GF-D8 (cell line): ENCODE measurements around the gene FOXN3.

Source experiments
- DNase-seq: peaks from one replicate; lab custom pipeline; 2025; lab: John Stamatoyannopoulos, UW

Gene FOXN3

GRCh38 chr14:89408907-89409700 is 7.9 kb downstream of the FOXN3 start:
- DNase-seq, result no peak

- no peak for DNase-seq
Observed at GRCh38 chr14:89407856-89408255, 9.2 kb downstream of the FOXN3 start.

GRCh38 chr14:89406941-89407340 is 10.1 kb downstream of the FOXN3 start:
- DNase-seq, result no peak

GRCh38 chr14:89406361-89406760 is 10.7 kb downstream of the FOXN3 start:
- DNase-seq, result no peak

GRCh38 chr14:89405712-89406111 is 11.3 kb downstream of the FOXN3 start:
- DNase-seq, result no peak

GRCh38 chr14:89402363-89402762 is 14.7 kb downstream of the FOXN3 start:
- DNase-seq, result no peak

GRCh38 chr14:89401761-89402160 is 15.3 kb downstream of the FOXN3 start:
- no peak for DNase-seq

- DNase-seq, result no peak
Observed at GRCh38 chr14:89401241-89401640, 15.8 kb downstream of the FOXN3 start.

- DNase-seq, result no peak
Observed at GRCh38 chr14:89400529-89400928, 16.5 kb downstream of the FOXN3 start.

- DNase-seq, result no peak
Observed at GRCh38 chr14:89399594-89400068, 17.4 kb downstream of the FOXN3 start.

- DNase-seq, result no peak
Observed at GRCh38 chr14:89399157-89399556, 17.9 kb downstream of the FOXN3 start.

GRCh38 chr14:89397569-89398230 is 19.3 kb downstream of the FOXN3 start:
- no peak for DNase-seq

GRCh38 chr14:89394972-89395371 is 22.1 kb downstream of the FOXN3 start:
- no peak for DNase-seq

GRCh38 chr14:89393222-89393745 is 23.7 kb downstream of the FOXN3 start:
- no peak for DNase-seq

GRCh38 chr14:89392181-89392580 is 24.9 kb downstream of the FOXN3 start:
- DNase-seq, result no peak

GRCh38 chr14:89391556-89391955 is 25.5 kb downstream of the FOXN3 start:
- DNase-seq, result no peak

GRCh38 chr14:89391123-89391522 is 25.9 kb downstream of the FOXN3 start:
- no peak for DNase-seq

- no peak for DNase-seq
Observed at GRCh38 chr14:89388853-89389252, 28.2 kb downstream of the FOXN3 start.

- DNase-seq, result no peak
Observed at GRCh38 chr14:89387922-89388685, 28.9 kb downstream of the FOXN3 start.

- no peak for DNase-seq
Observed at GRCh38 chr14:89386212-89386886, 30.7 kb downstream of the FOXN3 start.

- DNase-seq, result no peak
Observed at GRCh38 chr14:89384636-89385035, 32.4 kb downstream of the FOXN3 start.

- DNase-seq, result no peak
Observed at GRCh38 chr14:89384023-89384422, 33.0 kb downstream of the FOXN3 start.
